ENCODE measurements around the gene RBM26.

RBM26 gene

GRCh38 chr13:79405831-79406596, at the start of gene RBM26:
Gene RBM26, minus strand, starts transcription at chr13:79406255. Its CDS starts 481 bp downstream, at chr13:79405774.
- peak; percentile 93 to 96 for DNase-seq

GRCh38 chr13:79455331-79455730, 49.3 kb upstream of the RBM26 start:
- no peak for DNase-seq

- no peak for DNase-seq
These were observed 46.3 kb upstream of the RBM26 start for GRCh38 chr13:79452239-79452913.

- peak; percentile 78 to 80 for DNase-seq
These were observed 45.5 kb upstream of the RBM26 start for GRCh38 chr13:79451500-79451962.

- DNase-seq: no peak
These were observed 44.1 kb upstream of the RBM26 start for GRCh38 chr13:79450110-79450509.

GRCh38 chr13:79448413-79448812, 42.4 kb upstream of the RBM26 start:
- peak in 1 of 2 donors; percentile 25 for DNase-seq

- DNase-seq: no peak
These were observed 41.7 kb upstream of the RBM26 start for GRCh38 chr13:79447741-79448140.

- DNase-seq: no peak
These were observed 41.1 kb upstream of the RBM26 start for GRCh38 chr13:79447141-79447540.

- no peak for DNase-seq
These were observed 40.1 kb upstream of the RBM26 start for GRCh38 chr13:79445968-79446645.

GRCh38 chr13:79442706-79443105, 36.7 kb upstream of the RBM26 start:
- no peak for DNase-seq

GRCh38 chr13:79442221-79442620, 36.2 kb upstream of the RBM26 start:
- DNase-seq: no peak

GRCh38 chr13:79440958-79441528, 35.0 kb upstream of the RBM26 start:
- no peak for DNase-seq

GRCh38 chr13:79439275-79439674, 33.2 kb upstream of the RBM26 start:
- no peak for DNase-seq

- DNase-seq: no peak
These were observed 29.5 kb upstream of the RBM26 start for GRCh38 chr13:79435561-79435990.

- DNase-seq: no peak
These were observed 28.5 kb upstream of the RBM26 start for GRCh38 chr13:79434556-79434955.

GRCh38 chr13:79432992-79433391, 26.9 kb upstream of the RBM26 start:
- DNase-seq: no peak

GRCh38 chr13:79432086-79432485, 26.0 kb upstream of the RBM26 start:
- no peak for DNase-seq

- DNase-seq: no peak
These were observed 23.3 kb upstream of the RBM26 start for GRCh38 chr13:79429309-79429708.

- no peak for DNase-seq
These were observed 21.8 kb upstream of the RBM26 start for GRCh38 chr13:79427883-79428282.

GRCh38 chr13:79427265-79427664, 21.2 kb upstream of the RBM26 start:
- no peak for DNase-seq

- peak in 1 of 2 donors; percentile 55 for DNase-seq
These were observed 18.0 kb upstream of the RBM26 start for GRCh38 chr13:79423801-79424642.

GRCh38 chr13:79423340-79423739, 17.3 kb upstream of the RBM26 start:
- no peak for DNase-seq

Data from CD4-positive, alpha-beta T cell treated with Interleukin-1 beta for 1 hour (primary cell).